ENCODE data around the gene ZP2.

GRCh38 chr16:21257284-21257683 is 45.9 kb upstream of the ZP2 start:
- TF ChIP-seq CTCF (conservative IDR thresholded peaks at IDR 0.05; ENCODE audit: low read length) = no peak
- no peak for TF ChIP-seq EZH2phosphoT487 (IDR thresholded peaks at IDR 0.05; ENCODE audit: borderline replicate concordance, low read depth, low read length)
